Right cardiac atrium (tissue), 5 donors: ENCODE results near the gene AASDHPPT. TPM values are rescaled to one million over a fixed set of nuclear protein-coding genes. Genes with fewer than 3 reads are reported as not detected.
"Not testable (repeated sequence)": the region's sequence is repeated elsewhere in the genome, so short reads cannot be mapped to it uniquely, and the experiment has no call there.

Experiments
- ATAC-seq, 2 donors: fragments of 200-7000 bp; cut with Tn5 transposase; one replicate each; pipeline versions ENCODE4 v1.8.0 to v1.9.1; 2020; ENCODE audit warnings: moderate library complexity in 2 of 2, mild to moderate bottlenecking in 1 of 2
- DNase-seq, 3 donors: peaks; one replicate each; pipeline ENCODE4 v3.0.0-alpha.2; 2020
- H3K27ac ChIP-seq: one replicate; pipeline ENCODE4 v1.5.1; 2013; ENCODE audit warnings: mild to moderate bottlenecking, low read length, control low read depth, moderate library complexity
- H3K27me3 ChIP-seq: one replicate; pipeline ENCODE4 v1.6.1; 2013; ENCODE audit not compliant: control insufficient read depth, insufficient read depth
- H3K4me1 ChIP-seq: one replicate; pipeline ENCODE4 v1.6.1; 2013; ENCODE audit warnings: low read length; ENCODE audit not compliant: control insufficient read depth, insufficient read depth
- H3K4me3 ChIP-seq: one replicate; pipeline ENCODE4 v1.5.1; 2013; ENCODE audit warnings: low read length, control low read depth
- H3K9me3 ChIP-seq: one replicate; pipeline ENCODE4 v1.6.1; 2013; ENCODE audit warnings: low read length; ENCODE audit not compliant: control insufficient read depth
- WGBS: extraction: QIAGEN DNeasy Blood & Tissue Kit; methylation state at CpG from one replicate; pipeline ENCODE4 v1.1.7; 2013; 5-methylcytosine and 5-hydroxymethylcytosine counted together
- intact Hi-C, 4 donors: fragments of 100-400 bp; cut with DNase I; formaldehyde crosslinking; loops; one replicate each; pipeline versions ENCODE4 v1.11.0 to v1.14.0; 2022 to 2023
- long read RNA-seq, 4 donors: library from polyadenylated mRNA; unstranded; transcript quantifications; one replicate each; pipeline ENCODE4 v2.0.0, GENCODE V29; 2020 to 2021
- polyA plus RNA-seq: library from polyadenylated mRNA; stranded (reverse); fragments of 200-250 nt; gene quantifications from one replicate; pipeline ENCODE4 v1.2.3, GENCODE V29; 2013
- total RNA-seq, 4 donors: library from RNA; stranded (reverse); fragmentation: NEBNext Ultra II Directional; extraction: Animal tissue kit (Norgen Biotek cat#: 25700); gene quantifications; one replicate each; pipeline ENCODE4 v1.2.1, GENCODE V29; 2021
- donor health status: healthy with polysubstance abuse.
- donor health status: DM: no; HTN: yes; CAD: no.
- donor health status: DM: no; HTN: no; CAD: no.
- donor health status: DM: no; HTN: yes; CAD: no; lungs with severe emphysema.
- donor health status: DM: yes; HTN: yes; CAD: no.

AASDHPPT gene, protein sequence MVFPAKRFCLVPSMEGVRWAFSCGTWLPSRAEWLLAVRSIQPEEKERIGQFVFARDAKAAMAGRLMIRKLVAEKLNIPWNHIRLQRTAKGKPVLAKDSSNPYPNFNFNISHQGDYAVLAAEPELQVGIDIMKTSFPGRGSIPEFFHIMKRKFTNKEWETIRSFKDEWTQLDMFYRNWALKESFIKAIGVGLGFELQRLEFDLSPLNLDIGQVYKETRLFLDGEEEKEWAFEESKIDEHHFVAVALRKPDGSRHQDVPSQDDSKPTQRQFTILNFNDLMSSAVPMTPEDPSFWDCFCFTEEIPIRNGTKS
- 10 to 100 TPM; 30.1 to 38.6 (median 34.1) TPM for total RNA-seq
- polyA plus RNA-seq, result 26.0 TPM
- long read RNA-seq, donor 1, transcript AASDHPPT-201 (6 exons, 2,955 nt), result major isoform, 175 of 175 reads
- long read RNA-seq, donor 1, partial matches to known transcripts, result 0 of 175 reads
- long read RNA-seq, donor 1, other reads (novel, unspliced or antisense), result 0 of 175 reads
- long read RNA-seq, donor 2, transcript AASDHPPT-201 (6 exons, 2,955 nt), result major isoform, 56 of 56 reads
- long read RNA-seq, donor 2, partial matches to known transcripts, result 0 of 56 reads
- long read RNA-seq, donor 2, other reads (novel, unspliced or antisense), result 0 of 56 reads
- long read RNA-seq, donor 3, transcript AASDHPPT-201 (6 exons, 2,955 nt), result major isoform, 330 of 338 reads
- long read RNA-seq, donor 3, partial matches to known transcripts, result 2 of 338 reads
- long read RNA-seq, donor 3, other reads (novel, unspliced or antisense), result 2 of 338 reads
- long read RNA-seq, donor 4, transcript AASDHPPT-201 (6 exons, 2,955 nt), result major isoform, 68 of 69 reads
- long read RNA-seq, donor 4, partial matches to known transcripts, result 0 of 69 reads
- long read RNA-seq, donor 4, other reads (novel, unspliced or antisense), result 1 of 69 reads

DNA sequence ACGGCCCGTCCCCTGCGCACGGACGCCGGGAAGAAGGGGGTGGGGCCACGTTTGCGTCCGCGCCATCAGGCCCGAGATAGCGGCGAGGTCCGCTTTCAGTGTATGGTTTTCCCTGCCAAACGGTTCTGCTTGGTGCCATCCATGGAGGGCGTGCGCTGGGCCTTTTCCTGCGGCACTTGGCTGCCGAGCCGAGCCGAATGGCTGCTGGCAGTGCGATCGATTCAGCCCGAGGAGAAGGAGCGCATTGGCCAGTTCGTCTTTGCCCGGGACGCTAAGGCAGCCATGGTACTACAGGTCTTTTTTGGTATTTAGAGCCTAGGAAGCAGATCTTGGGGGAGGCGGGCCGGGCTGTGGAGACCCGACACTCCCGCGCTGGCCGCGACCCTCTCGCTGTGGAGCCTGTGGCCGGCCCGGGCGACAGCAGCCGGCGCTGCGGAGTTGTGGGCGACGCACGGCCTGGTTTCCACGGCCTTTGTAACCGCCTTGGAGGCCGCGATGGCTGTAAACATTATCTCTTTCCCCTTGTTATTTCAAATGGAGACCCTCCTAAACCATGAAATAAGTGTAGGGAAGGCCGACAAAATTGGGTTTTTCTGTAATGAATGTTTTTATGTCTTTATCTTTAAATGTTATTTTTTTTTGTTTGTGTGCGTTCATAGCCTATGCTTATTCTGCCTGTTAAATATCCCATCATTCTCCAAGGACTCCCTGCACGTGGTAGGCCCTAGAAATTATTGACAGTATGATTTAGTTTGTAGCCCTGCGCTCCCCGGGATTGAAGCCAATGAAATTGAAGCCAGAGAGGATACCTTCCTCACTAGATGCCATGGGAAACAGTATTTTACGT lies at the start of gene AASDHPPT:
AASDHPPT (plus strand) TSS at position 54 of the 847 bp plus-strand sequence; CDS start at position 103, 49 bp downstream.
- Histone ChIP-seq H3K27me3 (no peaks in the 10 kb centered on the region), H3K4me1 (peaks cover 4% of the 10 kb centered on the region), H3K27ac (peak within 1 kb of the TSS; percentile 98), H3K4me3 (peak within 1 kb of the TSS; percentile 90), H3K9me3 (no peaks in the 10 kb centered on the region)
- DNase-seq (no peak), ATAC-seq (peak; percentile 19 to 54)
- WGBS, result under 1% methylated on average over 55 of the region's 55 CpGs
- intact Hi-C loops, result loop anchor here in 2 of 4 donors (2.0 to 5.0 kb wide), 2 partner anchors 55 to 56 kb away; partner anchors contain the start of gene MSANTD4 (in 2 of the 2)

DNA sequence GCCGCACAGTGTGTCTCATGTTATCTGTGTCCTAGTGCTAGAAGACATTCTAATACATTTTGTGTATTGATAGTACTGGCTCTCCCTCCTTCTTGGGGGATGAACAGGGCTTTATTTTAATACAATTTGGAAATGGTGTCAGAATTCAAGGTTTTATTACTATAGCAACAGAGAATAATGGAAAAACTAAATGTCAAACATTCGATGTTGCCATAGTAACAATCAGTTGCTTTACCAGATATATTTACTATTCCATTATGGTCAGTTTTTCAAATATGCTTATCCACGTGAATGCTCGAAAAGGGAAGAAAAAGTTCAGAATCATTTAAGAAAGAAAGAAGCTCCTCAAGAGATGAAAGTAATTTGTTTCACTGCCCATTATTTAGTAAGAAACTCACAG lies 46.9 kb upstream of the AASDHPPT start:
- intact Hi-C loops, result no loop called here

DNA sequence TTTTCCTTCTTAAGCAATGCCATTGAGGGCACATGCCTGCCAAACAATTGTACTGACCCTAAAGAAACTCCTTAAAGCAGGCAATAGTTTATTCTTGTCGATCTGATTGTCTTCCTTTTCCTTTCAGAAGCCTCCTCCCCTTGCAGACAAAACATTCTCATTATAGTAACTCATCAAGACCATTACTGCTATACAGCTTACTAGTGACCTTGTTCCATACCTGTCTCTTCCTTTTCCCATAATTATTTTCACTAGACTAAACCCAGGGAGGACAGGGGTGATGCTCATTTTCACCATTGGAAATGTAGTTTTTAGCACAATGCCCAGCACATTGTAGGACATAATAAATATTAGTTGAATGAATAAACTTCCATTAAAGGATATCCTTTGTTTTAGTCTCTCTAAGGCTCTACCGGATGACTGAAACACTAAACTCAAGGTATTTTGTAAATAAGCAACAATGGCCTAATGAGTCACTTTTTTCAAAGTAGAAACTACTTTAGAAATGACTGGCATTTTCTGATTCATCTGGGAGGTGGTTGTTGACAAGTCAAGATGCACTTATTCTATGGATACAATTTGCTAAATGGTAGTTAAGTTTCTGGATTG lies 46.2 kb upstream of the AASDHPPT start:
- intact Hi-C loops, result no loop called here
- 51% methylated on average over 2 of the region's 2 CpGs for WGBS

More for the DNA sequence above, 46.9 kb upstream of the AASDHPPT start:
- ATAC-seq (no peak), DNase-seq (no peak)
- Histone ChIP-seq H3K4me3 (no peak overlapping the region), H3K9me3 (no peaks in the 10 kb centered on the region), H3K27me3 (no peaks in the 10 kb centered on the region), H3K27ac (no peak overlapping the region), H3K4me1 (no peaks in the 10 kb centered on the region)
- 59% methylated on average over 4 of the region's 4 CpGs for WGBS

DNA sequence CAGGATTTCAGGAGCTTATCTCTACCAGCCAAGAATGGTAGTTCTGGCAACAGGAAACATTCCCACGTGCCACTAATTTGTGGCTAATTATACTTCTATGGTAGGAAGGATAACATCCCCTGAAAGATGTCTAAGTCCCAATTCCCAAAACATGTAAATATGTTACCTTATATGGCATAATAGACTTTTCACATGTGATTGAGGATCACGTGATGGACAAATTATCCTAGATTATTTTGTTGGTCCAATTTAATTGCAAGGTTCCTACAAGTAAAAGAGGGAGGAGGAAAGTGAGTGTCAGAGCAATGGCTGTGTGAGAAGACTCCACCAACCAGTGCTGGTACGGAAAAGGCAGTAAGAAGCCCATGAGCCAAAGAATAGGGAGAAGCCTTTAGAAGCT lies 45.5 kb upstream of the AASDHPPT start:
- Histone ChIP-seq H3K27me3 (no peaks in the 10 kb centered on the region), H3K27ac (no peak overlapping the region), H3K4me1 (no peaks in the 10 kb centered on the region), H3K4me3 (no peak overlapping the region), H3K9me3 (no peaks in the 10 kb centered on the region)
- DNase-seq, result no peak
- intact Hi-C loops, result no loop called here
- 71% methylated on average over 3 of the region's 3 CpGs for WGBS
- ATAC-seq, result no peak

More for the DNA sequence above, 46.2 kb upstream of the AASDHPPT start:
- no peaks in the 10 kb centered on the region for H3K4me1 ChIP-seq
- H3K27ac ChIP-seq, result no peak overlapping the region
- H3K9me3 ChIP-seq, result no peaks in the 10 kb centered on the region
- no peak for DNase-seq
- ATAC-seq, result no peak
- H3K27me3 ChIP-seq, result no peaks in the 10 kb centered on the region
- no peak overlapping the region for H3K4me3 ChIP-seq

DNA sequence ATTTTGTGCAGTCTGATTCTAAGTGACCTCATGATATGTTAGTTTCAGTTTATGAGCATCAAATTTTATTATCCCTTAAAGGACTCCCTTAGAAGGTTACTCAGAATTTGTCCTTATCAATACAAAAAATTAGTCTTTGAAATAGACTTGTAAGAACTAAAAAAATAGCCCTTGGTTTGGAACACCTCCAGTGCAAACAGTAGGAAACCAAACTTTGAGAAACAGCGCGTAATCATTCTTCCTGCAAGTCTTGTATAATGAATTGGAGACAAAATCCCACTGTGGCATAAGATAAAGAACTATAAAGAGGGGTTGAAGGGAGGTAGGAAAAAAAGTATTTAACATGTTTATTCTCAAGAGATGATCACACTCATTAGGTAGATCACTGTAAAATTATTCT lies 44.6 kb upstream of the AASDHPPT start:
- no peaks in the 10 kb centered on the region for H3K9me3 ChIP-seq
- no peak for DNase-seq
- no peak overlapping the region for H3K27ac ChIP-seq
- intact Hi-C loops, result no loop called here
- WGBS, result 74% methylated on average over 2 of the region's 2 CpGs
- no peaks in the 10 kb centered on the region for H3K27me3 ChIP-seq
- H3K4me3 ChIP-seq, result no peak overlapping the region
- no peaks in the 10 kb centered on the region for H3K4me1 ChIP-seq
- no peak for ATAC-seq

DNA sequence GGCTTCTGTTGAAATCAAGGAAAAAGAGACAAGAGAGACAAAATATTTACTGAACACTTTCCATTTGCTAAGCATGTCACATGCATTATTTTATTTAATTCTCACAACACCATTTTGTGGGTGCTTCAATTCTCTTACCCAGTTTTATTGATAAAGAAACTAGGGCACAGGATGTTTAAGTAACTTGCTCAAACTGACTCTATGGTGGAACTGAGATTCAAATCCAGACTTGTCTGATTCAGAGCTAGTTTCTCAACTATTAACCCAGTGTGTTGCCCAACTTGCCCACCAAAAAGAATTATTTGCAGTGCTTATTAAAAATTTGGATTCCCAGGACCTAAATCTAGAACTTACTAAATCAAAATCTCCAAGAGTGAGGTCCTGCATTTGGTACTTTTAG lies 33.9 kb upstream of the AASDHPPT start:
- H3K27me3 ChIP-seq, result no peaks in the 10 kb centered on the region
- intact Hi-C loops, result no loop called here
- no peak for DNase-seq
- H3K27ac ChIP-seq, result no peak overlapping the region
- no peaks in the 10 kb centered on the region for H3K4me1 ChIP-seq
- H3K9me3 ChIP-seq, result no peaks in the 10 kb centered on the region
- ATAC-seq, result no peak
- H3K4me3 ChIP-seq, result no peak overlapping the region

DNA sequence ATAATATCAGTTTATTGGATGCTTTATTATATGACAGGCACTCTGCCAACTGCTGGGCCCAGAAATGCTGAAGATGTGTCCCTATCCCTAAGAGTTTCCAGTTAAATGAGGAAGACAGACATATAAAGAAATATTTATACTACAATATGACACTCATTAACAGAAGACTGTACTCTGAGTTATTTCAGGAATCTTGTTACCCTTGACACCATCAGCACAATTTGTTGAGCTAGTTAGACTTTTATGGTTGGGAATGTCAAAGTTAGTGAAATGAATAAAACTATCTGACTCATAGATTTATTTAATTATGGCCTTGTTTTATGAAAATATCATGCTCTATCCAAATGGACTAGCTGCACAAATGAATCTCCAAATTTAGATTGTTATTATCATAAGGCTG lies 29.8 kb upstream of the AASDHPPT start:
- intact Hi-C loops, result no loop called here
- no peaks in the 10 kb centered on the region for H3K4me1 ChIP-seq
- DNase-seq (no peak), ATAC-seq (no peak)
- H3K4me3 ChIP-seq, result no peak overlapping the region
- H3K27ac ChIP-seq, result no peak overlapping the region
- H3K27me3 ChIP-seq, result no peaks in the 10 kb centered on the region
- no peaks in the 10 kb centered on the region for H3K9me3 ChIP-seq

DNA sequence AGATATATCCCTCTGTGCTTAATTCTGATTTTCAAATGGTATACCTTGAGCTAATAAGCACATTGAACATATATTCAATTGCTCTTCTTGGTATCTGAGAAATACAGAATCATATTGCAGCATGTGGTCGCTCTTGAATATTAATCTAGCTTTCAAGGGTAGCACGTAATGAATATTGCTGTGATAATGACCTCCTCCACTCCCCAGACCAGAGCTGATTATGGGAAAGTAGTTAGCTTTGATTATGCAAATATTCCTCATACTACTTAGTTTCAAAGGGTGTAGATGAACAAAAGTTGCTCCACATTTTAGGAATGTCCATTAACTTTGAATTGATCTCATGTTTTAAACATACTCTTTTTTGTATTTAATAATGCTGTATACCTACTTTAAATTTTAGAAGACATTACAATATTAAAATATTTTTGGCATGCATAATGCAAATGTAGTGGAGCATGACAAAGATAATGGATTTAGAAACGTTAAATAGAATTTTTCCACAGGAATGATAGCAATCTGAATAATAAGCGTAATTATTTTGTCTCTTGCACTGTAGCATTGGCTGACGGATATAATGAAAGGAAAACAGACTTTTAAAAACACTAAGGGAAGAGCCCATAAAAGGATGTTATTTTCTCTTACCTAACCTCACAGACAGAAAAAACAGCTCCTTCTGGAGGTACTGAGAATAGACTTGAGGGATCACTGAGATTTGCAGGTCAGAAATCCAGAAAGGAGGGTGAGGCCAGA lies 27.6 kb upstream of the AASDHPPT start:
- intact Hi-C loops, result no loop called here
- H3K27me3 ChIP-seq, result no peaks in the 10 kb centered on the region
- H3K4me3 ChIP-seq, result no peak overlapping the region
- no peak overlapping the region for H3K27ac ChIP-seq
- 72% methylated on average over 5 of the region's 5 CpGs for WGBS
- DNase-seq (no peak), ATAC-seq (no peak)
- H3K4me1 ChIP-seq, result no peaks in the 10 kb centered on the region
- no peaks in the 10 kb centered on the region for H3K9me3 ChIP-seq

DNA sequence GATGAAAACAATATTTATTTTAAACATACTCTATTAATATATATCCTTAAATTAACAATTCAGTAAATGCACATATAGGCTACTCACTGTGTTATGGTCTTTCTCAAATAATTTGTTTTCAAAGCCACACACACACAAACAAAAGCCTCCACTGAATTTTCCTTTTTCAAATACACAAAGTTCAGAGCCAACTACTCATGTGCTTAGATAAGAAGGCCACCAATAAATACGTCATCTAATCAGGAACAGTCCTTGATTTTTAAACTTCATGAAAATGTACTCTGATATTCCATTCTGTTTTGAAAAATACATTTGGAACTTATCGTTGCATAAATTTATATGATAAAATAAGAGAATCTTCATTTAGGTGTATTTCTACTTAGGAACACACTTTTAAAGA lies 26.4 kb upstream of the AASDHPPT start:
- no peak for DNase-seq
- 58% methylated on average over 2 of the region's 2 CpGs for WGBS
- no peak overlapping the region for H3K27ac ChIP-seq
- H3K9me3 ChIP-seq, result no peaks in the 10 kb centered on the region
- H3K4me3 ChIP-seq, result no peak overlapping the region
- no peaks in the 10 kb centered on the region for H3K27me3 ChIP-seq
- intact Hi-C loops, result no loop called here
- no peak for ATAC-seq
- H3K4me1 ChIP-seq, result no peaks in the 10 kb centered on the region

DNA sequence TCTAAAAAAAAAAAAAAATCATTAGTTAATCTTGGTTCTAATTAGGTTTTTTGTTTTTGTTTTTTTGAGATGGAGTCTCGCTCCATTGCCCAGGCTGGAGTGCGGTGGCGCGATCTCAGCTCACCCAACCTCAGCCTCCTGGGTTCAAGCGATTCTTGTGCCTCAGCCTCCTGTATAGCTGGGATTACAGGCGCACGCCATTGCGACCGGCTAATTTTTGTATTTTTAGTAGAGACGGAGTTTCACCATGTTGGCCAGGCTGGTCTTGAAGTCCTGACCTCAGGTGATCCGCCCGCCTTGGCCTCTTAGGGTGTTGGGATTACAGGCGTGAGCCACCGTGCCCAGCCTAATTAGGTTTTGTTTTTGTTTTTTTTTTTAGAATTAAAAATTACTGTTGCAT lies 19.1 kb upstream of the AASDHPPT start:
- H3K27me3 ChIP-seq, H3K27ac ChIP-seq, H3K9me3 ChIP-seq, H3K4me3 ChIP-seq, H3K4me1 ChIP-seq, intact Hi-C loops, ATAC-seq: not testable (repeated sequence)
- WGBS, result 91% methylated on average over 14 of the region's 14 CpGs
- DNase-seq, result peak in 1 of 3 donors; percentile 28
